HEK293T (cell line): ENCODE measurements around the gene RBM26.
A peak's percentile ranks its signal among the peaks of the same experiment; 100 is the strongest.

Source experiments
- ARNT ChIP-seq: fragments of 450-650 bp; IDR thresholded peaks from 2 replicates; pipeline ENCODE4 v1.6.1; 2017; ENCODE audit warnings: mild to moderate bottlenecking
- FOXA1 ChIP-seq: fragments of 450-650 bp; IDR thresholded peaks from 2 replicates; pipeline ENCODE4 v1.6.1; 2016; ENCODE audit warnings: mild to moderate bottlenecking
- FOXM1 ChIP-seq: fragments of 450-650 bp; IDR thresholded peaks from 2 replicates; pipeline ENCODE4 v1.6.1; 2017; ENCODE audit warnings: mild to moderate bottlenecking, borderline replicate concordance
- LEF1 ChIP-seq: fragments of 450-650 bp; IDR thresholded peaks from 2 replicates; pipeline ENCODE4 v1.6.1; 2017; ENCODE audit warnings: mild to moderate bottlenecking, borderline replicate concordance
- SP1 ChIP-seq: fragments of 450-650 bp; IDR thresholded peaks from 2 replicates; pipeline ENCODE4 v1.6.1; 2017
- SUZ12 ChIP-seq: fragments of 450-650 bp; IDR thresholded peaks from 2 replicates; pipeline ENCODE4 v1.6.1; 2016; ENCODE audit warnings: mild to moderate bottlenecking
- TF ChIP-seq, protein P1 (sequence below): fragments of 450-650 bp; IDR thresholded peaks from 2 replicates; pipeline ENCODE4 v1.6.1; 2016

DNA sequence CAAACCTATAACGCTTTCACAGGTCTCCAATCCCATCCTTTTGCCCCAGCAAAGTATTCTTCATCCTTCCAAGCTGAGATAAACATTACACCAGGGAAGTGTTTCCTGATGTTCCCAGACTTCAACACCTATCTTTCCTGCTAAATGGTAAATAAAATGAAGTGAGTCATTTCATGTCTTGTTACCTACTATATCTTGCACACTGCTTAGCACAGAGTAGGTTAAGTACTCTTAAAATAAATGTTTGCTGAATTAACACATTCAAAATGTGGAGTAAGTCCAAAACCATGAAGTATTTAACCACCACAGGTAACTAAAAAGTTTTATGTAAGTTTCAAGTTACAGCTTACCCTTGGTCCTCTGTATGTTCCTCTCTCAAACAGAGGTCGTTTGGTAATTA lies 3.4 kb downstream of the RBM26 start:
- TF ChIP-seq FOXA1, result no peak
- TF ChIP-seq SP1, result no peak
- TF ChIP-seq SUZ12, result no peak
- TF ChIP-seq ARNT, result 0 out of 2 replicates have a peak, but pooled peaks have one; percentile 1
- TF ChIP-seq FOXM1, result no peak
- no peak for TF ChIP-seq LEF1
- TF ChIP-seq, protein P1, sequence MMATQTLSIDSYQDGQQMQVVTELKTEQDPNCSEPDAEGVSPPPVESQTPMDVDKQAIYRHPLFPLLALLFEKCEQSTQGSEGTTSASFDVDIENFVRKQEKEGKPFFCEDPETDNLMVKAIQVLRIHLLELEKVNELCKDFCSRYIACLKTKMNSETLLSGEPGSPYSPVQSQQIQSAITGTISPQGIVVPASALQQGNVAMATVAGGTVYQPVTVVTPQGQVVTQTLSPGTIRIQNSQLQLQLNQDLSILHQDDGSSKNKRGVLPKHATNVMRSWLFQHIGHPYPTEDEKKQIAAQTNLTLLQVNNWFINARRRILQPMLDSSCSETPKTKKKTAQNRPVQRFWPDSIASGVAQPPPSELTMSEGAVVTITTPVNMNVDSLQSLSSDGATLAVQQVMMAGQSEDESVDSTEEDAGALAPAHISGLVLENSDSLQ, result no peak
